GM18511 (cell line): Measurements from ENCODE around the gene MAD1L1.
"Not testable (repeated sequence)": the region's sequence is repeated elsewhere in the genome, so short reads cannot be mapped to it uniquely, and the experiment has no call there.

Experiments
- ATAC-seq: cut with Tn5 transposase; IDR thresholded peaks from one replicate; pipeline ENCODE4 v1.9.1; 2021; ENCODE audit warnings: mild to moderate bottlenecking, moderate library complexity; ENCODE audit not compliant: unreplicated experiment

The MAD1L1 gene

DNA sequence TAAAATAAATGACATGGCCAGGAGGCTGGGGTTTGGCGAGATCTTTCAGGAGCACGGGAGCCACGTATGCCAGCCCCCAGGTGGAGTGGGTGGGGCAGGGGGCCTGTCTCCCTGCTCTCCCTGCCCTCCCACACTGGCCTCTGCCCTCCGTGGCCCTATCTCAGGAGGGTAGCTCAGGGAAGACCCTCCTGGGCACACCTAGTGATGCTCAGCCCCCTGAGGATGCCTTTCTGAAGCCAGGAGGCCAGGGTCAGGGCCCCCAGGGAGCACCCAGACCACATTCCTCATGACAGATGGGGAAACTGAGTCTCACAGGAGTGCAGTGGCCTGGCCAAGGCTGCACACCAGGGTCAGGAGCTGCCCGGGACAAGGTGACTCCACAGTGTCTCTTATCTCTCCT lies 339.3 kb downstream of the MAD1L1 start:
- no peak for ATAC-seq

DNA sequence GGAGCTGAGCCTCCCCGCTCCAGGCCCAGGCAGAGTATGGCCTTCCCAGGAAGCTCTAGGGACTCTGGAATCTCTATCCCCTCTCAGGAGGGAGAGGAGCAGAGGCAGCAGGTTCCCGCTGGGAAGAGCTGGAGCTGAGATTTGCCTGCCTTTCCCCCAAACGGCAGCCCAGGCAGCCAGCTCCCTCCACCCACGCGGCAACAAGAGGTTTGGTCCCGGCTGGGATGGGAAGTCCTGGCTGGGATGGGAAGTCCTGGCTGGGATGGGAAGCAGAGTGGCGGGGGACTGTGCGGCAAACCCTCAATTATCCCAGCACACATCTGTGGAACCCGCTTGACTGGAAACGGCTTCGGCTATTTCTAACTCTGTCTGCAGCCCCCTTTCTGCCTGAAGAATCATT lies 339.7 kb downstream of the MAD1L1 start:
- ATAC-seq, result no peak

DNA sequence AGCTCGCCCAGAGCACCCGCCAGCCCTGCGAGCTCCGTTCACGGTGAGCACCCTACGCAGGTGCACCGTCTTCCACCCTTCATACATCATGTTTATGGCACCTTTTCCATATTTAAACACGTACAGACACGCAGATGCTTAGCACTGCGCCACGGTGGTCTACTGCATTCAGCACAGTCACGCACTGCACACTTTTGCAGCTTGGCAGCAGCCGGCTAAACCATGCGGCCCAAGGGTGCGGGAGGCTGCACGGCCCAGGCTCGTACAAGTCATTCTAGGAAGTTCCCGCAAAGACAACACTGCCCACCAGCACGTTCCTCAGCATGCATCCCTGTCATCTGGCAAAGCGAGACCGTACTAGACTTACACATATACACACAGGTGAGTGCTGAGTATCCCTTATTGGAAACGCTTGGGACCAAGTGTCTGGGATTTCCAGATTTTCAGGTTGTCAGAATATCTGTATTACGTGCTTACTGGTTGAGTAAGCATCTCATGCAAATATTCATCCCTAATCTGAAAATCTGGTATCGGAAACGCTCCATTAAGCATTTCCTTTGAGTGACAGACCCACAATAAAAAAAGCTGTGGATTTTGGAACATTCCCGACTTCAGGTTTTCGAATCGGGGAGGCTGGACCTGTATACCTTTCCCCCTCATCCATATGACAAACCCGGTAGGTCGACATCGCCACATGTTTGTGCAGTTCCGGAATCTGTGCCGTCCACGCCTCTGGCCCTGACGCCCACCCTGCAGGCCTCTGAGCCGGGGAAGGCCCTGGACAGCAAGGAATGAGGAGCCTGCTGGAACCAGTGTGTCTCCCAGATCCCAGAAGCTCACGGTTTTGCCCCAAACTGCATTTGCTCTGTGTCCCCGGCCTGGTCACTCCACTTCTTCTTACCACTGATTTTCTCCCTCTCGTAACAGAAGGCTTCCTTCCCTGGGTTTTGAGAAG lies 340.5 kb downstream of the MAD1L1 start:
- ATAC-seq, result no peak

DNA sequence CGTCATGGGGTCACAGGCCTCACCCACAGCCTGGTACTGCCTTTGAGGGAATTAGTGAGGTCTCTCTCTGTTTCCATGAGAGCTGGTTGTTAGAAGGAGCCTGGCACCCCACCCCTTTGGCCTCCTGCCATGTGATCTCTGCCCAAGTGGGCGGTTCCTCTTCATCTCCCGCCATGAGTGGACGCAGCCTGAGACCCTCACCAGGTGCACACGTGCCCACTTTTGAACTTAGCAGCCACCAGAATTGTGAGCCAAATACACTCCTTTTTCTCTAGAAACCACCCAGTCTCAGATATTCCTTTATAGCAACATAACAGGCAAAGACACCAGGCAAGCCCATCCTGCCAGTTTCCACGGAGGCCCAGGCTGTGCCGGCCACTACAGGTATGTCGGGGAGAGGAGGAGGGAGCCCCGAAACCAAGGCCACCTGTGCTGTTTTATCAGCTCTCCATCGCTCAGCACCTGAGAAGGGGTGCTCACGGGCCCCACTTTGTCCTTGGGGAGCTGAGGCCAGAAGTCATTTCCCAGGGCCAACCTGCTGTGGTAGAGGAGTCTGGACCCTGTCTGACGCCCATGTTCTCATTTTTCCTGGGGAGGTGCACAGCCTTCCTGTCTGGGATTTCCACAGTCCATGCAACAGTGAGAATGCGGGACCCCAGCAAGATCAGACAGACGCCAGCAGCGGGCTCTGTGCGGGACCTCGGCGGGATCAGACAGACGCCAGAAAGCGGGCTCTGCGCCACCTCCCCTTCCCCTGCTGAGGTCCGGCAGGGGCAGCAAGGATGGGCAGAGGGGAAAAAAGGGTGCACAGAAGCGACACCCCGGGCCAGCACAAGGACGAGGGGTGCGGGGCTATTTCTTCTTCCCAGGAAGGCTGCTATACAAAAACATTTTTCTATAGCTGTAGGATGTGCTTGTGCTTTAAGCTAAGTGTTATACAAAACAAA lies 342.2 kb downstream of the MAD1L1 start:
- no peak for ATAC-seq

DNA sequence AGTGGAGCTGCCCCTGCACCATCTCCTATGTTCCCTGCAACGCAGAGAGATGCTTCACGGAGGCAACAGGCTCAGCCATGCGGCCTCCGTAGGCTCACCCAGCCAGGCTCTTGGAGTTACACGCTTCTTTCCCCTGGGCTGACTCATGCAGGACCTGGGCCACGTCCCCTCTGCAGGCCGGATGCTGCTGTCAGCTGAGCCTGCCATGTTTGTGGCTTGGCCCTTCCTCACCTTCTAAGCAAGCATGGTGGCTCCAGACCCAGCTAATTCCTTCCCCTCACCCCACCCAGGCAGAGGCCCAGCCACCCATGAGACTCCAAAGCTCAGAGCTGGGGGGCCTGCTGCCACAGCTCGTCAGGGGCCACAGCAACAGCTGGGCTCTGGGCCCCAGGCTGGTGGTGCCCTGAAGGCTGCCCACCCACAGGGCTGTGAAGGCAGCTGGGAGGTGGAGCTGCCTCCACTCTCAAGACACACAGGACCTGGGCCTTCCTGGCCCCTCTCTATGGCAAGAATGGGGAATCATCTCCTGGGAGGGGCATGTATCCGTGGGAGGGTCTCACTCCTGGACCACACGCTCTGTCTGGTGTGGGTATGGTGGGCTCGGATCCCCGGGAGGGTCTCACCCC lies 343.1 kb downstream of the MAD1L1 start:
- ATAC-seq, result no peak

DNA sequence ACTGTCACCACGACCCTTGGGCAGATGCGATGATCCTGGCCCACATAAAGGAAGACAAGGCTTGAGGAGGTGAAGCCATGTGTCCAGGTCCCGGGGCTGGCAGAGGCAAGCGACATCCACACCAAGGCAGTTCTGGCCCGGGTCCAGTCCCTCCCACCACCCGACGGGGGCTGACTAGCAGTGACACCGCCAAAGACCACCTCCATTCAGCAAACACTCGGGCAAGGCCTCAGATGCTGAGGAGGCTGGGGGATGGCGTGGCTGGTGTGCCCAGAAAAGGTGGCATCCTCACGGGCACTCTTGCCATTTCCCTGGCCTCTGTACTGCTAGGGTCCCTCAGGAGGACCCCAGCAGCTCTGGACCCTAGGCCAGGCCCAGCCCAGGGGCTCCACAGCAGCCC lies 343.7 kb downstream of the MAD1L1 start:
- ATAC-seq, result no peak

DNA sequence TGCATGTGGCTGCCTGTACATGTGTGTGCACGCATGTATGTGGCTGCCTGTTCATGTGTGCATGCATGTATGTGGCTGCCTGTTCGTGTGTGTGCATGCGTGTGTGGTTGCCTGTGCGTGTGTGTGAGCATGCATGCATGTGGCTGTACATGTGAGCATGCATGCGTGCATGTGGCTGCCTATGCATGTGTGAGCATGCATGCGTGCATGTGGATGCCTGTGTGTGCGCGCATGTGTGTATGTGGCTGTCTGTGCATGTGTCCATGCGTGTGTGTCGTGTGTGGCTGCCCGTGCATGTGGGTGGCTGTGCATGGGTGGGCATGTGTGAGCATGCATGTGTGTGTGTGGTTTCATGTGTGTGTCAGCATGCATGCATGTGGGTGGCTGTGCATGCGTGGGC lies 344.3 kb downstream of the MAD1L1 start:
- no peak for ATAC-seq

DNA sequence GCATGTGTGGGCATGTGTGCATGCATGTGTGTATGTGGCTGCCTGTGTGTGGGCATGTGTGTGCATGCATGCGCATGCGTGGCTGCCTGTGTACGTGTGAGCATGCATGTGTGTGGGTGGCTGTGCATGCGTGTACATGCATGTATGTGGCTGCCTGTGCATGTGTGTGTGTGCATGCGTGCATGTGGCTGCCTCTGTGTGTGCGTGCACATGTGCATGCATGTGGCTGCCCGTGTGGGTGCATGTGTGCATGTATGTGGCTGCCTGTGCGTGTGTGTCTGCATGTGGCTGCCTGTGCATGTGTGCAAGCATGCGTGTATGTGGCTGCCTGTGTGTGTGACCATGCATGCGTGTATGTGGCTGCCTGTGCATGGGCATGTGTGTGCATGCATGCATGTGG lies 345.5 kb downstream of the MAD1L1 start:
- ATAC-seq, result no peak

DNA sequence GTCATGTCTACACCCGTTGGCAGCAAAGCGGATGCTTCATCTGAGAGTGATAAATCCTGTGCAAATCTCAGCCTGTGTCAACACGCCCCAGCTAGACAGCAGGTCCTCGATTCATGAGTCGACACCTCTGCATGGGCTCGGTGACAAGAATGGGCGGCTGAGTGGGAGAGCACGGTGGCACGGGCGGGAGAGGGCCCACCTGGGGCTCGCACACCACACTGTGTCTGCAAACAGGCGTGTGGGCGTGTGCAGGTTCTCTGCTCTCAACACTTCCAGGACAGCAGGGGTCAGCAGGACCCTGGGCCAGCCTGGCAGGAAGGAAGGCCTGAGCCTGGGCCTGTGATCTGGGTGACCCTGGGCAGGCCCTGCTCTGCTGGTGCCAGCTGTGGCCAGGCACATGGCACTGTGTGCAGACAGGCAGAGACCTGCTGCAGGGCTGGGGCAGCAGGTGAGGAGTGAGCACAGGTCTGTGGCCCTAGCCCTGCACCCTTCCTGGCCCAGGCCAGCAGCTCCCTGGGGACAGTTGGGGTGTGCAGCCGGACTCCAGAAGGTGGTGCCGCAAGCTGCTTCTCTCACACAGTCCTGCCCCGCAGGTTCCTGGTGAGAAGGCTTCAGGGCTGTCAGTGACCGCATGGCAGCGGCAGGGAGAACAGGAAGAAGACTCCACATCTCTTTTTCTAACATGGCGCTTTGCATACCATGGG lies 346.2 kb downstream of the MAD1L1 start:
- no peak for ATAC-seq

DNA sequence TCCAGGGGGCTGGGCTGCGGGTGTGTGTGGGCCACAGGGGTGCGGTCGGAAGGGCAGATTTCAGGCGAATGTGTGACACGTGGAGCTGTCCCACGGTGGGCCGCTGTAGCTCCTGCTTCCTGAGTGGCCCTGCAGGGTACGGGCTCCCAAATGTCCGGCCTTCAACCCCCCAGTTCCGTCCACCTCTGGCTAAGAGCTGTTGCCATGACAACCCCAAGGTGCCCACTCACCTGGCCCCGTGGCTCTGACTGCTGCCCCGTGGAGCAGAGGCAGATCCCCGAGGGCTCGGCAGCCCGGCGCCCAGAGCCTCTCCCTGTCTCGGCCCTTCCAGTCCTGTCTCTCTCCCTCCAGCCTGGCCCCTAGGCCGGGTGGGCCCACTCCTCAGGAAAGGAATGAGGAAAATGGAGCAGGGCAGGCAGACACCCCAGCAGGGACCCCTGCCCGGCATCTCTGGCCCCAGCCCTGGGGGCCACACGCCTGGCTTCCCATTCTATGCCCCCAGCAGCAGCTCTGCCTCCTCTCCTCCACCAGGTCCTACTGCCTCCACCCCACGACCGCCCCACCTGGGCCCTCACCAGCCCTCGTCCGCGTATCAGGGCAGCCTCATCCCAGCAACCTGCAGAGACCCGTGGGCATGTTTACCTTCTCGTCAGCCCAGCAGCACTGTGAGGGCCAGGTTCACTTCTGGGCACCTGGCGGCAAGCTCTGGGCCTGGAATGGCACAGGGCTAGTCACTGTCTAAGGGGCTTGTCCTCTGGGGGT lies 347.1 kb downstream of the MAD1L1 start:
- no peak for ATAC-seq

DNA sequence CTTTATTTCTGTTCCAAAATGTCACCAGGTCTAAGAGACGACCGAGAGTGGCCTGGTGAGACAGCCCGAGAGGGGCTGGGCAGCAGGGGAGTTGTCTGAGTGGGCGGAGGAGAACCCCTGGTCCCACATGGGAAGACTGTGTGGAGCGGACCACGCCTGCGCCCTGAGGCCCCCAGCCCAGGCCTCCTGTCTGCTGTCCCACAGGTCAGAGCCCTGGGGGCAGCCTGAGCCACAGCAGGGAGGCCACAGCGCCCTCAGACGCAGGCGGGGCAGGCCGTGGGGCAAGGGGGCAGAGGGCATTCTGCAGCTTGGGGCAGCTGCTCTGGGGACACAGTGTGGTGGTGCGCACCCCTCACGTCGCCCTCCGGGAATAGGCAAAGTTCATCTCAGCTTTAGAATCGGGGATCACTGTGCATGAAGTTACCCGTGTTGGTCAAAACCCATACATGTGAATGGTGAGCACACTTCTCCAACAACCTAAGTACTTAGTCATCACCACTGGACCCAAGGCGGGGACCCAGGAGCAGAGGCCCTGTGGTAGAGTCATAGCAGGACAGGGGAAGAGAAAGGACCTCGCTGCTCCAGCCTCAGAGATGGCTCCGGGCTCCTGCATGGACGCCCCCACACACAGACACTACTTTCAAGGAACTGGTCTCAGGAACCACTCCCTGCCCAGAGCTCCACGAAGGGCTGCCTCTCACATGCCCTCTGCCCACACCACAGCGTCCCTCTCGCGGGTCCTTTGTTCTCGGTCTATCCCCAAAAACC lies 348.0 kb downstream of the MAD1L1 start:
- no peak for ATAC-seq

DNA sequence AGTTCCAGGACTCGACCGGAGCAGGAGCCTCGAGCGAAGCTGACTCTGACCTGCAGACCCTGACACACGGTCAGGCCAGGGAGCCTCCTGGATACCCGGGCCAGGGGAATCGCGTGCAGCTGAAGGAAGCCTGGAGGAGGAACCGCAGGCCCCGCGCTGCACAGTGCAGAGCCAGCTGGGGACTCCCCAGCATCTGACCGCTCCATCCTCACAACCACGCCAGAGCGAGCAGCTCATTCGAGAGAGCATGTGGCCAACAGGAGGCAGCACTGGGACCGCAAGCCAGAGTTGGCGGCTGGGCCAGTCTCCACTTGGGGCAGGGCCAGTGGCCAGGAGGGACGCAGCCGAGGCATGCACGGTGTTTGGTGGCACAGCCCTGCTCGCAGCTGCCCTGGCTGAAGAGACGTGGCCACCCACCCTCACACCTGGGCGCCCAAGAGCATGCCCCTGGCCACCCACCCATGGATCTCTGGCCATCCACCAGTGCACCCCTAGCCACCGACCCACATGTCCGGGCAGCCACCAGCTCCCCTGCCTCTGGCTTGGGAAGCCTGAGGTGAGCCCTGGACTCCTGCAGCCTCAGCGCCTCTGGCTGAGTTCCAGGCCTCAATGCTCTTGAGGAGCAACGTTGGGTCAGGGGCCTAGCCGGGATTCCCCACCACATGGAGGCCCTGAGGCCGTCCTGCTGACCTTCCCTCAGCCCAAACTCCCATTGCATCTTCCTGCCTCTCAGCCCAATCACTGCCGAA lies 348.7 kb downstream of the MAD1L1 start:
- no peak for ATAC-seq

DNA sequence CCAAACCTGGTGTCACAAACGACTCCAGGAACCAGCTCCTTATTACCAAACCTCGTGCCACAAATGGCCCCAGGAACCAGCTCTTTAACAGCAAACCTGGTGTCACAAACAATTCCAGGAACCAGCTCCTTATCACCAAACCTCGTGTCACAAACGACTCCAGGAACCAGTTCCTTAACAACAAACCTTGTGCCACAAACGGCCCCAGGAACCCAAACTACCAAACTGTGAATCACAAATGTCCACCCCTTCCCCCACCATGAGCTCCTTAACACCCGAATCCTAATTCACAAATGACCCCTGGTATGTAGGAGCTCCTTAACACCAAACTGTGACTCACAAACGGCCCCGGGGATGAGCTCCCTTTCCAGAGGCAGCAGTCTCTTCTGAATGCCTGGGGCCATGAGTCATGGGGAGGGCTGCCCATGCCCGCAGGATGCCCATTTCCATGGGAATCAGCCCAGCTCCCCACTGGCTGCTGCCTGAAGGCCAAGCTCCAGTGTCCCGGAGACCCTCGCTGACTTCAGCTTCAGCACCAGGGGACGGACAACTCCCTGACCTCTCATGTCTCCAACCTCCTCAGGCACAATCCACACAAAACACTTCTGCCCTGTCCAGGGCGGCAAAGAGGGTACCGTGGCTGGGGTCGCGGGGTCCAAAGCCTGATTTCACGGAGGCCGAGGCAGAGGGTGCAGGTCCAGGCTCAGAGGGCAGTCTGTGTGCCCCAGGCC lies 349.5 kb downstream of the MAD1L1 start:
- ATAC-seq, result no peak

DNA sequence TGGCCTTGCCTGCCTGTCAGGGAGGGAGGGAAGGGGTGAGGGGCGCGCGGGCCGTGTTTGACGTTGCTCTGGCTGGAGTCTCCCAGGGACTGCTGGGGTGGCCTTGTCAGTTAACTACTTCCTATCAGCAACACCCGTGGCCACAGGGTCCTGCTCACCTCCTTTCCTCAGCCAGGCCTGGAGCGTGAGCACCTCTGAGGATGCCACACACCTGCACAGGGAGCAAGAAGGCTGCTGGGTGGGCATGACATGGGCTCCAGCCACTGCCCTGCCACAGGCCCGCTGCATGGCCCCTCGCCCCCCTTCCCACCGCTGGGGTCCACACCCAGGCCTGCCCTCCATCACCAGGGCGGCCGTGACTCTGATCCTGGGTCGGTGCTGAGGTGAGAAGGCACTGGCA lies 350.3 kb downstream of the MAD1L1 start:
- no peak for ATAC-seq

DNA sequence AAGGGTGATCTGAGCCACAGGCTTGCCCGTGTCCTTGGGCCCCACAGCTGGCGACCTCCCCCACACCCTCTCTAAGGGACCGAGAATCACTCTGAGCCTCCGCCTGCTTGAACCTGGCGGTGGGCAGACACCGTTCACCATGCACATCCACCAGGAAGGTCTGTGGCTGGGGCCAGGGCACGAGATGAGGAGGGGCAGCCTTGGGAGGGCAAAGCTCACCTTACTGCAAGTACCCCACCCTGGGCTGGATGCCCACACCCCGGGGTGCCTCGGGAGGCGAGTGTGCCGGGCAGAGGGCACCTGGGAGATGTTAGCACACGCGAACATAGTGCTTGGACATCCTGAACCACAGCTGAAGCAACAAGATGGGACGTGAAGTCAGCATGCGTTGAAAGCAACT lies 350.8 kb downstream of the MAD1L1 start:
- no peak for ATAC-seq

DNA sequence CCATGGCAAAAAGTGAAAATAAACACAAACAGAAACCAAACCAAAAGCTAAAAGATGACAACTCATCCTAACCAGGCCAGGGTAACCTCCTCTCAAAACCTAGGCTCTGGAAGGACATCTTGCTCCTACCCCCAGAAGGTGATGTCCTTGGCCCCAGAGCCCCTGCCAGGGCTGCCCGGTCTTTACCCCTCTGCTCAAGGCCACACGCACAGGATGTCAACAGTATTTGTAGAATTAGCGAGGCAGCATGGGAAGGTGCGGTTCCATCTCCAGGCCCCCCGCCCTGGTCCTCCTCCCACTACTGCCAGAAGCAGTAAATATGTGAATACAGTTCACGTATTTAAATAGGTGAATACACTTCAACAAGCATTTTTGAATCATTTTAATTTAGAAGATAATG lies 356.1 kb downstream of the MAD1L1 start:
- not testable (repeated sequence) for ATAC-seq

DNA sequence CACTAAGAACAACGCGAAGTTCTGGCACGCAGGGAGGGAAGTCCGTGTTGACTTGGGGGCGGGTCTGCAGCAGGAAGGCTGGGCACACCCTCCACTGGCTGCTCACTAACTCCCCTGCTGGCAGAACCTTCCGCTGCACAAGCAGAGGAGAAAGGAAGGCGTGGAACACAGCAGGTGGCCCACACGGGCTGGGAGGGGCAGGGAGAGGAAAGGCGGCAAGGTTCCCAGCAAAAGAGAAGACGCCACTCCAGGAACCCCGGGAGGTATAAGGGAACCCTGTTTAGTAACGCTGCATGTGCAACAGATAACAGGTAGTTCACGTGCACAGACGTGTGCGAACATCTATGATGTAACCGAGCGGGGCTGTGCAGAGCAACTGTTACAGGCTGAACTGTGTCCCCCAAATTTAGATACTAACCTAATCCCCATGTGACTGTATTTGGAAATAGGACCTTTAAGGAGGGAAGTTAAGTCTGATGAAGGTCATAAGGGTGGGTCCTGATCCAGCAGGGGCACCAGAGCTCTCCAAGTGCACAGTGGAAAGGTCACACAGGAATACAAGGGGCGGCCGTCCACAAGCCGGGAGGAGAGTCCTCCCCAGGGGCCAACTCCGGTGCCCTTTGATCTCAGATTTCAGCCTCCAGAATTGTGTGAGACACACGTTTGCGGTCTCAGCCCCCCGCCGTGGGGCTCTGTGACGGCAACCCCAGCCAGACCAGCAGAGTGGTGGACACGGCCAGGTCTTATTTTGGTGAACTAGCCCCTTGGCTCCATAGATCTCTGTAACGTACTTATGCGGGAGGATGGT lies 357.1 kb downstream of the MAD1L1 start:
- ATAC-seq, result not testable (repeated sequence)
